Endothelial cell of umbilical vein (primary cell): ENCODE measurements around the gene RHBDF1. TPM values are rescaled to one million over a fixed set of nuclear protein-coding genes. Genes with fewer than 3 reads are reported as not detected.

ENCODE experiments used
- BruUV-seq: library from RNA; stranded (reverse); fragments of 400-500 nt; replicated peaks from 2 replicates; lab custom pipeline; 2021; lab: Mats Ljungman, UMichigan
- CTCF ChIA-PET: fragments of 300-600, 350-600 bp; sonication (Branson Sonifier 250); formaldehyde crosslinking; loops from one replicate; lab custom pipeline; 2021; ENCODE audit warnings: antibody characterized with exemption, inconsistent platforms; lab: Charles Lee
- POLR2A ChIA-PET: fragments of 300-600, 350-600 bp; sonication (Branson Sonifier 250); formaldehyde crosslinking; loops from one replicate; lab custom pipeline; 2021; ENCODE audit warnings: antibody characterized with exemption, inconsistent platforms; lab: Charles Lee
- DNase-seq: peaks from one replicate; pipeline ENCODE4 v3.0.0-alpha.2; 2011; ENCODE audit warnings: low read depth, low spot score
- FAIRE-seq: peaks from 2 replicates; lab custom pipeline; 2011; peaks lifted over from hg19 to GRCh38; lab: Jason Lieb, UNC
- H2AFZ ChIP-seq: 2 replicates; pipeline ENCODE4 v1.6.0; 2012; ENCODE audit warnings: low read depth, low read length, control low read depth, inconsistent platforms
- H3K27ac ChIP-seq: 2 replicates; pipeline ENCODE4 v1.5.1; 2011; ENCODE audit warnings: low read depth, mild to moderate bottlenecking, control low read depth, low read length, moderate library complexity; ENCODE audit not compliant: insufficient read depth
- H3K27me3 ChIP-seq, 2 experiments: 2 replicates each; pipeline versions ENCODE4 v1.6.0 to v1.6.1; 2011; ENCODE audit warnings: low read length in 2 of 2, mixed read lengths in 1 of 2; ENCODE audit not compliant: control insufficient read depth in 2 of 2, insufficient read depth in 2 of 2
- H3K36me3 ChIP-seq, 2 experiments: 2 replicates in 1 of 2; 3 replicates in 1 of 2; pipeline ENCODE4 v1.5.1; 2011; ENCODE audit warnings: low read length in 2 of 2, mild to moderate bottlenecking in 1 of 2, moderate library complexity in 1 of 2; ENCODE audit not compliant: control insufficient read depth in 2 of 2, insufficient read depth in 2 of 2; ENCODE audit errors: extremely low read depth in 1 of 2
- H3K4me1 ChIP-seq: 3 replicates; pipeline ENCODE4 v1.5.1; 2011; ENCODE audit warnings: mild to moderate bottlenecking, low read length; ENCODE audit not compliant: control insufficient read depth, insufficient read depth; ENCODE audit errors: extremely low read depth
- H3K4me2 ChIP-seq: 2 replicates; pipeline ENCODE4 v1.6.1; 2011; ENCODE audit warnings: low read length, control low read depth, mixed read lengths; ENCODE audit not compliant: insufficient read depth
- H3K4me3 ChIP-seq, 3 experiments: fragments of 200-600 bp in 1 of 3; sonication (generic), shearing (Covaris generic) in 1 of 3; replicated peaks in 1 of 3; 2 replicates each; pipeline ENCODE4 v1.5.1; 2011 to 2016; ENCODE audit warnings: control low read depth in 3 of 3, low read length in 3 of 3, mild to moderate bottlenecking in 2 of 3, inconsistent platforms in 1 of 3, low read depth in 1 of 3, moderate library complexity in 1 of 3; ENCODE audit not compliant: insufficient read depth in 1 of 3
- H3K79me2 ChIP-seq: 2 replicates; pipeline ENCODE4 v1.6.0; 2012; ENCODE audit warnings: low read length, inconsistent platforms; ENCODE audit not compliant: control insufficient read depth, insufficient read depth
- H3K9ac ChIP-seq: replicated peaks from 2 replicates; pipeline ENCODE3; 2011; ENCODE audit warnings: low read length, control low read depth; ENCODE audit not compliant: insufficient read depth; ENCODE audit errors: extremely low read depth
- H3K9me1 ChIP-seq: replicated peaks from 3 replicates; pipeline ENCODE4 v1.6.0; 2011; ENCODE audit warnings: mild to moderate bottlenecking, low read length; ENCODE audit not compliant: control insufficient read depth, insufficient read depth; ENCODE audit errors: extremely low read depth
- H3K9me3 ChIP-seq: replicated peaks from 2 replicates; pipeline ENCODE4 v1.5.1; 2012; ENCODE audit warnings: low read length, inconsistent platforms; ENCODE audit not compliant: control insufficient read depth, insufficient read depth
- H4K20me1 ChIP-seq: replicated peaks from 2 replicates; pipeline ENCODE3; 2011; ENCODE audit warnings: mild to moderate bottlenecking, low read length; ENCODE audit not compliant: control insufficient read depth, insufficient read depth; ENCODE audit errors: extremely low read depth
- CTCF ChIP-seq, 2 donors: IDR thresholded peaks; 1 replicate in 1 of 2; 2 replicates in 1 of 2; pipeline ENCODE4 v1.5.1; 2011; ENCODE audit warnings: low read length in 2 of 2, mild to moderate bottlenecking in 2 of 2, moderate library complexity in 2 of 2, control low read depth in 1 of 2, inconsistent platforms in 1 of 2, low read depth in 1 of 2; ENCODE audit not compliant: insufficient read depth in 1 of 2; ENCODE audit errors: extremely low read depth in 1 of 2
- EZH2 ChIP-seq: IDR thresholded peaks from 2 replicates; pipeline ENCODE4 v1.6.1; 2012; ENCODE audit warnings: borderline replicate concordance, low read depth, mild to moderate bottlenecking, moderate library complexity, low read length, inconsistent platforms; ENCODE audit not compliant: severe bottlenecking
- dilution Hi-C: fragments of 300-500 bp; cut with MboI; formaldehyde crosslinking; loops from one replicate; pipeline ENCODE4 v1.15.0; 2019; ENCODE audit warnings: low sequenced_read_pairs; ENCODE audit not compliant: extremely low pct_ligation_motif_present
- intact Hi-C: fragments of 100-400 bp; cut with micrococcal nuclease; formaldehyde crosslinking; loops from one replicate; pipeline ENCODE4 v1.10.0; 2022
- polyA plus RNA-seq, 4 experiments: library from polyadenylated mRNA; depleted of rRNA in 3 of 4; stranded (reverse) in 3 of 4; unstranded in 1 of 4; fragments of >200 nt; gene quantifications; 2 replicates each; pipeline versions ENCODE4 v1.2.1 to v1.2.3, GENCODE V29; 2011 to 2012; ENCODE audit warnings: missing spikeins in 1 of 4
- total RNA-seq: library from RNA; stranded (reverse); gene quantifications from 2 replicates; pipeline ENCODE4 v1.2.3, GENCODE V29; 2021

RHBDF1 gene
- total and polyA plus RNA-seq, 2 donors (not counting 3 experiments of a cell fraction or from before 2014, with no cell fraction given), result 57.0 to 113 TPM

GRCh38 chr16:75580-76501 is 3.4 kb upstream of the RHBDF1 start:
- intact Hi-C loops, result loop anchor here (1.0 to 2.0 kb wide), 2 partner anchors 8 to 23 kb away; partner anchors contain the start of genes POLR3K and SNRNP25
- peak; percentile 41 for DNase-seq
- POLR2A ChIA-PET, result no interaction called here

More at GRCh38 chr16:75580-76501, 3.4 kb upstream of the RHBDF1 start:
- H3K27me3 ChIP-seq, result no peaks in the 10 kb centered on the region
- H3K9ac ChIP-seq, result peak overlapping the region; percentile 32
- no peaks in the 10 kb centered on the region for H3K9me3 ChIP-seq
- H4K20me1 ChIP-seq, result no peaks in the 10 kb centered on the region
- peaks cover 41% of the 10 kb centered on the region for H3K4me1 ChIP-seq
- dilution Hi-C loops, result no loop called here
- H3K27ac ChIP-seq, result peak overlapping the region; percentile 92
- peaks cover 4 to 6% of the 10 kb centered on the region in 2 experiments for H3K36me3 ChIP-seq
- no peak overlapping the region for H3K4me2 ChIP-seq
- no TSS peak for BruUV-seq
- TF ChIP-seq CTCF (IDR thresholded peaks at IDR 0.05; ENCODE audit: extremely low read depth in 1 of 2, insufficient read depth in 1 of 2, low read depth in 1 of 2, low read length in 2 of 2) (peak in 1 of 2 donors; percentile 22), EZH2 (no peak)
- CTCF ChIA-PET, result interaction anchor here (0.5 to 18.5 kb wide), 4 partner anchors 10 to 1853 kb away, joined by 4 to 790 read pairs (median 34); no protein-coding TSS in a partner anchor
- no peaks in the 10 kb centered on the region for H3K9me1 ChIP-seq
- H3K79me2 ChIP-seq, result peaks cover 15% of the 10 kb centered on the region
- peak; percentile 33 for FAIRE-seq
- H2AFZ ChIP-seq, result no peak overlapping the region
- H3K4me3 ChIP-seq, result no peak overlapping the region
